Measurements from ENCODE around the gene SLC16A12. TPM values are rescaled to one million over a fixed set of nuclear protein-coding genes. Genes with fewer than 3 reads are reported as not detected.

Gene SLC16A12
- total and polyA plus RNA-seq, 2 of the 4 experiments (the other 2 are of a cell fraction), result 1.4 to 1.6 TPM

DNA sequence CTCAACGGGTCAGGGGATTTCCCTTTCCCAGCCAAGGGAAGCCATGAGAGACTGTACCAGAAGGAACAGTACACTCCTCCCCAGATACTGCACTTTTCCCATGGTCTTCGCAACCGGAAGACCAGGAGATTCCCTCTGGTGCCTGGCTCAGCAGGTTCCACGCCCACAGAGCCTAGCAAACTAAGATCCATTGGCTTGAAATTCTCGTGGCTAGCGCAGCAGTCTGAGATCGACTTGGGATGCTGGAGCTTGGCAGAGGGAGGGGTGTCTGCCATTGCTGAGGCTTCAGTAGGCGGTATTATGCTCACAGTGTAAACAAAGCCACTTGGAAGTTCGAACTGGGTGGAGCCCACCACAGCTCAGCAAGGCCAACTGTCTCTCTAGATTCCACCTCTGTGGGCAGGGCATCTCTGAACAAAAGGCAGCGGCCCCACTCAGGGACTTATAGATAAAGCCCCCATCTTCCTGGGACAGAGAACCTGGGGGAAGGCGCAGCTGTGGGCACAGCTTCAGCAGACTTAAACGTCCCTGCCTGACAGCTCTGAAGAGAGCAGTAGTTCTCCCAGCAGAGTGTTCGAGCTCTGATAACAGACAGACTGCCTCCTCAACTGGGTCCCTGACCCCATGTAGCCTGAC is 29.6 kb downstream of the SLC16A12 start:
- no peak overlapping the region for H2BK15ac ChIP-seq (ENCODE audit: low read depth, low read length)
- CTCF ChIA-PET, result no interaction called here
- no peak overlapping the region for H3K23ac ChIP-seq (ENCODE audit: low read depth, low read length)
- WGBS, 2 experiments (ENCODE audit: extremely low coverage in 2 of 2, insufficient read length in 1 of 2), result 87% methylated on average over 6 of the region's 13 CpGs; no CpG with 5 or more reads in 1 of the 2 experiments
- H3K4me1 ChIP-seq (ENCODE audit: control insufficient read depth, insufficient read depth, low read length), result no peaks in the 10 kb centered on the region
- TF ChIP-seq BHLHE40 (IDR thresholded peaks at IDR 0.05; ENCODE audit: low read depth, low read length) (no peak), RCOR1 (IDR thresholded peaks at IDR 0.05; ENCODE audit: insufficient replicate concordance, low read length) (no peak), POLR2A (IDR thresholded peaks at IDR 0.05; ENCODE audit: low read depth, low read length) (no peak), FOS (IDR thresholded peaks at IDR 0.05; ENCODE audit: low read depth, low read length) (no peak), CHD1 (IDR thresholded peaks at IDR 0.05; ENCODE audit: low read depth, low read length) (no peak), MAFK (IDR thresholded peaks at IDR 0.05; ENCODE audit: low read depth, low read length) (no peak), MXI1 (IDR thresholded peaks at IDR 0.05; ENCODE audit: borderline replicate concordance, low read depth, low read length) (no peak), CEBPB (IDR thresholded peaks at IDR 0.05; ENCODE audit: low read depth, low read length) (no peak), RFX5 (IDR thresholded peaks at IDR 0.05; ENCODE audit: low read depth, low read length) (no peak), NFE2L2 (IDR thresholded peaks at IDR 0.05; ENCODE audit: low read depth, low read length) (no peak), RAD21 (IDR thresholded peaks at IDR 0.05; ENCODE audit: low read length) (no peak), SMC3 (IDR thresholded peaks at IDR 0.05; ENCODE audit: low read depth, low read length) (no peak), MAZ (IDR thresholded peaks at IDR 0.05; ENCODE audit: borderline replicate concordance, low read depth, low read length) (no peak)
- TF ChIP-seq, protein P1, sequence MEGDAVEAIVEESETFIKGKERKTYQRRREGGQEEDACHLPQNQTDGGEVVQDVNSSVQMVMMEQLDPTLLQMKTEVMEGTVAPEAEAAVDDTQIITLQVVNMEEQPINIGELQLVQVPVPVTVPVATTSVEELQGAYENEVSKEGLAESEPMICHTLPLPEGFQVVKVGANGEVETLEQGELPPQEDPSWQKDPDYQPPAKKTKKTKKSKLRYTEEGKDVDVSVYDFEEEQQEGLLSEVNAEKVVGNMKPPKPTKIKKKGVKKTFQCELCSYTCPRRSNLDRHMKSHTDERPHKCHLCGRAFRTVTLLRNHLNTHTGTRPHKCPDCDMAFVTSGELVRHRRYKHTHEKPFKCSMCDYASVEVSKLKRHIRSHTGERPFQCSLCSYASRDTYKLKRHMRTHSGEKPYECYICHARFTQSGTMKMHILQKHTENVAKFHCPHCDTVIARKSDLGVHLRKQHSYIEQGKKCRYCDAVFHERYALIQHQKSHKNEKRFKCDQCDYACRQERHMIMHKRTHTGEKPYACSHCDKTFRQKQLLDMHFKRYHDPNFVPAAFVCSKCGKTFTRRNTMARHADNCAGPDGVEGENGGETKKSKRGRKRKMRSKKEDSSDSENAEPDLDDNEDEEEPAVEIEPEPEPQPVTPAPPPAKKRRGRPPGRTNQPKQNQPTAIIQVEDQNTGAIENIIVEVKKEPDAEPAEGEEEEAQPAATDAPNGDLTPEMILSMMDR (conservative IDR thresholded peaks at IDR 0.05; ENCODE audit: low read depth, low read length), result no peak
- TF ChIP-seq, protein P2, sequence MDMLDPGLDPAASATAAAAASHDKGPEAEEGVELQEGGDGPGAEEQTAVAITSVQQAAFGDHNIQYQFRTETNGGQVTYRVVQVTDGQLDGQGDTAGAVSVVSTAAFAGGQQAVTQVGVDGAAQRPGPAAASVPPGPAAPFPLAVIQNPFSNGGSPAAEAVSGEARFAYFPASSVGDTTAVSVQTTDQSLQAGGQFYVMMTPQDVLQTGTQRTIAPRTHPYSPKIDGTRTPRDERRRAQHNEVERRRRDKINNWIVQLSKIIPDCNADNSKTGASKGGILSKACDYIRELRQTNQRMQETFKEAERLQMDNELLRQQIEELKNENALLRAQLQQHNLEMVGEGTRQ (IDR thresholded peaks at IDR 0.05; ENCODE audit: low read depth, low read length), result no peak
- TF ChIP-seq, protein P3, sequence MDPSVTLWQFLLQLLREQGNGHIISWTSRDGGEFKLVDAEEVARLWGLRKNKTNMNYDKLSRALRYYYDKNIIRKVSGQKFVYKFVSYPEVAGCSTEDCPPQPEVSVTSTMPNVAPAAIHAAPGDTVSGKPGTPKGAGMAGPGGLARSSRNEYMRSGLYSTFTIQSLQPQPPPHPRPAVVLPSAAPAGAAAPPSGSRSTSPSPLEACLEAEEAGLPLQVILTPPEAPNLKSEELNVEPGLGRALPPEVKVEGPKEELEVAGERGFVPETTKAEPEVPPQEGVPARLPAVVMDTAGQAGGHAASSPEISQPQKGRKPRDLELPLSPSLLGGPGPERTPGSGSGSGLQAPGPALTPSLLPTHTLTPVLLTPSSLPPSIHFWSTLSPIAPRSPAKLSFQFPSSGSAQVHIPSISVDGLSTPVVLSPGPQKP (IDR thresholded peaks at IDR 0.05; ENCODE audit: borderline replicate concordance, low read depth, low read length), result no peak
- no peaks in the 10 kb centered on the region for H3K79me1 ChIP-seq (ENCODE audit: low read depth in 1 of 2, low read length in 2 of 2)
- no peak overlapping the region for H3K4me3 ChIP-seq (ENCODE audit: insufficient read depth, low read depth, low read length)
- H3K36me3 ChIP-seq (ENCODE audit: control insufficient read depth, insufficient read depth, low read length), result no peaks in the 10 kb centered on the region
- POLR2A ChIA-PET (ENCODE audit: unreplicated experiment), result no interaction called here
- no peak overlapping the region for H3K27ac ChIP-seq (ENCODE audit: insufficient read depth, low read length)
- H2BK20ac ChIP-seq (ENCODE audit: low read depth, low read length), result no peak overlapping the region
- H3K4ac ChIP-seq (ENCODE audit: low read depth, low read length), result no peak overlapping the region
- no peak overlapping the region for H3K9ac ChIP-seq (ENCODE audit: low read depth, low read length)
- dilution Hi-C loops (cut with HindIII; ENCODE audit: low sequenced_read_pairs, unreplicated experiment), result no loop called here
- no peak overlapping the region for H4K5ac ChIP-seq (ENCODE audit: low read depth, low read length)
- H4K91ac ChIP-seq (ENCODE audit: insufficient read depth, low read depth, low read length), result no peak overlapping the region
- BruUV-seq (replicated peaks), result no TSS peak
- H2AK9ac ChIP-seq (replicated peaks; ENCODE audit: low read depth, low read length, poor library complexity), result no peak overlapping the region
- H3K14ac ChIP-seq (replicated peaks; ENCODE audit: low read depth, low read length), result no peak overlapping the region
- no peaks in the 10 kb centered on the region for H3K27me3 ChIP-seq (ENCODE audit: control insufficient read depth, insufficient read depth, low read length)
- no peak overlapping the region for H2AFZ ChIP-seq (replicated peaks; ENCODE audit: low read length, poor library complexity)
- H2BK120ac ChIP-seq (ENCODE audit: low read depth, low read length), result no peak overlapping the region
- ATAC-seq (ENCODE audit: low read depth) (no peak), DNase-seq (no peak)
- intact Hi-C loops (cut with micrococcal nuclease), result no loop called here
- H3K9me1 ChIP-seq (ENCODE audit: insufficient read depth, low read length), result no peaks in the 10 kb centered on the region; the same call in 1 of the 2 replicates
- H3K56ac ChIP-seq (ENCODE audit: extremely low read depth, insufficient read depth, low read length), result no peak overlapping the region
- H2BK5ac ChIP-seq (ENCODE audit: low read depth, low read length, poor library complexity, severe bottlenecking), result no peak overlapping the region
- in situ Hi-C loops (cut with MboI; ENCODE audit: low sequenced_read_pairs), result no loop called here
- no peak overlapping the region for H2AK5ac ChIP-seq (ENCODE audit: low read depth, low read length)
- no peak overlapping the region for H3K4me2 ChIP-seq (ENCODE audit: low read depth, low read length)
- H4K20me1 ChIP-seq (ENCODE audit: insufficient read depth, low read length), result no peaks in the 10 kb centered on the region
- no peak overlapping the region for H3K18ac ChIP-seq (ENCODE audit: low read depth, low read length)
- H4K8ac ChIP-seq (ENCODE audit: low read depth in 2 of 2, low read length in 2 of 2), result no peak overlapping the region
- no peaks in the 10 kb centered on the region; the same call in 1 of the 2 replicates for H3K9me3 ChIP-seq (ENCODE audit: control insufficient read depth, insufficient read depth, low read length)

All from IMR-90 (cell line).